ENCODE data around the gene ARMCX4. TPM values are rescaled to one million over a fixed set of nuclear protein-coding genes. Genes with fewer than 3 reads are reported as not detected.

The ARMCX4 gene
- polyA plus RNA-seq, 1 donor from 2014 or later = 32.2 TPM

- no peaks in the 10 kb centered on the region for H3K9me2 ChIP-seq (ENCODE audit: insufficient read depth, low read length)
- no peaks in the 10 kb centered on the region for H3K36me3 ChIP-seq (ENCODE audit: insufficient read depth, low read length)
- no peak overlapping the region for H3K4me3 ChIP-seq (ENCODE audit: low read length)
- TF ChIP-seq POLR2AphosphoS5 (IDR thresholded peaks at IDR 0.05) (no peak), EP300 (conservative IDR thresholded peaks at IDR 0.05; ENCODE audit: poor library complexity, severe bottlenecking) (no peak), TAF1 (IDR thresholded peaks at IDR 0.05; ENCODE audit: low read depth) (no peak), RAD21 (conservative IDR thresholded peaks at IDR 0.05) (no peak), SMC3 (conservative IDR thresholded peaks at IDR 0.05; ENCODE audit: poor library complexity) (no peak), EZH2 (IDR thresholded peaks at IDR 0.05; ENCODE audit: borderline replicate concordance, insufficient read depth, low read length, poor library complexity, severe bottlenecking) (no peak)
- no peaks in the 10 kb centered on the region for H3K79me2 ChIP-seq (replicated peaks; ENCODE audit: insufficient read depth, low read length)
- no peaks in the 10 kb centered on the region for H3F3A ChIP-seq (ENCODE audit: insufficient read depth, low read length, poor library complexity, severe bottlenecking)
- H3K9me3 ChIP-seq (ENCODE audit: low read length) = no peaks in the 10 kb centered on the region
- H3K27me3 ChIP-seq (ENCODE audit: insufficient read depth, low read depth, low read length) = no peaks in the 10 kb centered on the region
- H3K9ac ChIP-seq (ENCODE audit: low read length) = no peak overlapping the region
- no peaks in the 10 kb centered on the region for H4K20me1 ChIP-seq (ENCODE audit: insufficient read depth)
- no peak overlapping the region for H3K4me2 ChIP-seq (ENCODE audit: low read length)
- no peak overlapping the region for H3K27ac ChIP-seq (ENCODE audit: low read length)
- H2AFZ ChIP-seq (ENCODE audit: low read depth, low read length) = no peak overlapping the region
These were observed 45.7 kb downstream of the ARMCX4 start for GRCh38 chrX:101530944-101531343.

Other genes starting within 250 kb of the ARMCX4 start
- gene TAF7L, start 194.1 kb upstream of the ARMCX4 start, polyA plus RNA-seq = 0.59 and 1.1 TPM in 2 replicates
- 3.1 and 7.2 TPM in 2 replicates for gene TIMM8A, start 136.7 kb upstream of the ARMCX4 start, polyA plus RNA-seq
- not detected in 2 replicates for gene BTK, start 99.3 kb upstream of the ARMCX4 start, polyA plus RNA-seq
- 1,366 and 1,978 TPM in 2 replicates for gene RPL36A, start 94.4 kb upstream of the ARMCX4 start, polyA plus RNA-seq
- gene GLA, start 77.5 kb upstream of the ARMCX4 start, polyA plus RNA-seq = 39.0 and 57.5 TPM in 2 replicates
- gene HNRNPH2, start 77.2 kb upstream of the ARMCX4 start, polyA plus RNA-seq = 136 and 167 TPM in 2 replicates
- gene ARMCX1, start 65.1 kb downstream of the ARMCX4 start, polyA plus RNA-seq = 81.8 and 84.5 TPM in 2 replicates
- gene ARMCX6, start 132.5 kb downstream of the ARMCX4 start, polyA plus RNA-seq = 60.2 and 77.7 TPM in 2 replicates
- gene ARMCX3, start 137.7 kb downstream of the ARMCX4 start, polyA plus RNA-seq = 149 and 159 TPM in 2 replicates
- 49.3 and 57.2 TPM in 2 replicates for gene ARMCX2, start 174.4 kb downstream of the ARMCX4 start, polyA plus RNA-seq

Data from neural cell (in vitro differentiated cells).